Bone marrow (tissue), 2 donors: ENCODE data around the gene CC2D2B.

ENCODE experiments used
- DNase-seq, 2 donors: peaks; one replicate each; lab custom pipeline; 2025; lab: John Stamatoyannopoulos, UW

Gene CC2D2B

DNA sequence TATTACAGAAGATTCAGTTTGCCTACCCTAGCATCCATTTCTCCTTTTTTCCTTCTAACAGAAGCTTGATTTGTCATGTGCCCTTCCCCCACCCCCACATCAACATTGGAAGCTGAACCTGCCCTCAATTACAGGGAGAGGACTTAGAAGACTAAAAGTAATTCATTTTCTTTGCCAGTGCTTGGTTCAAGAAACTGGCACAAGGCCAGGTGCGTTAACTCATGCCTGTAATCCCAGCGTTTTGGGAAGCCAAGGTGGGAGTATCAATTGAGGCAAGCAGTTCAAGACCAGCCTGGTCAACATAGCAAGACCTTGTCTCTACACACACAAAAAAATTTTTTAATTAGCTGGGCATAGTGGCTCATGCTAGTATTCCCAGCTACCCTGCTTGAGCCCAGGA, 168.2 kb downstream of the CC2D2B start:
- DNase-seq, result no peak

DNA sequence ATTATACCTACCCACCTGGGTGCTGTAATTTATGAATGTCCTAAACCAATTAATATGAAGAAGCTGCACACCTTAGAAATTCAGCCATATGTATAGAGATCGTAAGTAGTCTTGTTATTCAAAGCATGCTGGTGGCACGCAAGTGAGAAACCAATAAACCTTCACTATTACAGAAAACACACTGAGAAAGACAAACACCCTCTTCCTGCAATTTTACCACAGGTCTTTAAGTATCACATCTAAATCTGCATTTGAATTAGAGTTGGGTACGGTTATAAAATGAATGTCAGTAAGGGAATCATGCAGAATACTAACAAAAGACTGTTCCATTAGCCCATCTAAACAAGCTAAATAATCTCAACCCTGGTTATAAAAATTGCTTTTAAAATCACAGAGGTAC, 169.4 kb downstream of the CC2D2B start:
- no peak for DNase-seq

DNA sequence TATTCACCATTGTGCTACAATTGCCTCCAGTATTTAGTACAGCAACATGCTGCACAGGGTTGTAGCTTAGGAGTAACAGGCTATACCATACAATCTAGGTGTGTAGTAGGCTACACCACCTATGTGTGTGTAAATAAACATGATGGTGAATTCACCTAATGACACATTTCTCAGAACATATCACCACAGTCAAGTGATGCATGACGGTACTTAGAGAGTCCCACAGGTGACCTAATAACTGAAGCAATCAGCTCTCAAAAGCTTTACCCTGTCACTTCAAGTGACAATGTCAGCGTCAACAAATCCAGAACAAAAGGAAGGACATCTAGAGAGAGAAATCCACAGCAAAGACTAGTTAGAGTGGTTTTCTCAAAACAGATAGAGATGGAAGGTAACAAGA, 174.4 kb downstream of the CC2D2B start:
- DNase-seq, result no peak
